HG03575 (cell line): ENCODE measurements around the gene TNS2.
"Not testable (repeated sequence)": the region's sequence is repeated elsewhere in the genome, so short reads cannot be mapped to it uniquely, and the experiment has no call there.

Source experiments
- ATAC-seq: cut with Tn5 transposase; IDR thresholded peaks from one replicate; pipeline ENCODE4 v1.9.1; 2021; ENCODE audit not compliant: unreplicated experiment, insufficient number of reproducible peaks, low FRiP score; ENCODE audit errors: extremely low read depth

The TNS2 gene

GRCh38 chr12:53101266-53101665 is 51.4 kb downstream of the TNS2 start:
- no peak for ATAC-seq

DNA sequence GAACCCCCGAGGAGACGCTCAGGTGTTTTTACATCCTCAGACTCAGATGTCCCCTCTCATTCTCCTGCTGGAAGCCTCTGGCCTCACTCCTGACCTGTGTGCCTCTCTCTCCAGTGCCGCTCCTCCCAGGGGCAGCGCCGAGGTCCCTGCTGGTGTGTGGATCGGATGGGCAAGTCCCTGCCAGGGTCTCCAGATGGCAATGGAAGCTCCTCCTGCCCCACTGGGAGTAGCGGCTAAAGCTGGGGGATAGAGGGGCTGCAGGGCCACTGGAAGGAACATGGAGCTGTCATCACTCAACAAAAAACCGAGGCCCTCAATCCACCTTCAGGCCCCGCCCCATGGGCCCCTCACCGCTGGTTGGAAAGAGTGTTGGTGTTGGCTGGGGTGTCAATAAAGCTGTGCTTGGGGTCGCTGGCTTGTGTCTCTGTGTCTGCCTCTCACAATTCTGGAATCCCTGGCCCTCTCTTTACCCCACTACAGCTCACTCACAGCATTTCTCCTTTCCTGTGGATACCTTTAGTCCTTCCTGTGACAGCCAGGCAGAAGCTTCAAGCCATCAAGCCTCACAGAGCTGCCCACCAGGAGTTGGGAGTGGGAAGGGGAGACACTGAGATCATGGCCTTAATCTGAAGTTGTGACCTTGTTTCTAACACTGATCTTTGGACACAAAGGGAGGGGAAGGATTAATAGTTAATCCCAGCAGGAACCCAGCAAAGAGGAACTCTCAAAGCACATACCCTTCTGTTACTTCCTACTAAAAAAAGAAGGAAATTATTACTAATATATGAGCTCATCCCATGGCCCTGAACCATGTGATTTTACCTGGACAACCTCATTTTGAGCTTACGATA is 52.3 kb downstream of the TNS2 start:
- no peak for ATAC-seq

GRCh38 chr12:53102883-53103807 is 53.3 kb downstream of the TNS2 start, which contains the start of gene SOAT2:
Gene SOAT2, plus strand, starts transcription at chr12:53103486. Its CDS starts 92 bp downstream, at chr12:53103578.
- ATAC-seq = no peak

- ATAC-seq = no peak
Observed at GRCh38 chr12:53103860-53104305, 54.0 kb downstream of the TNS2 start.

DNA sequence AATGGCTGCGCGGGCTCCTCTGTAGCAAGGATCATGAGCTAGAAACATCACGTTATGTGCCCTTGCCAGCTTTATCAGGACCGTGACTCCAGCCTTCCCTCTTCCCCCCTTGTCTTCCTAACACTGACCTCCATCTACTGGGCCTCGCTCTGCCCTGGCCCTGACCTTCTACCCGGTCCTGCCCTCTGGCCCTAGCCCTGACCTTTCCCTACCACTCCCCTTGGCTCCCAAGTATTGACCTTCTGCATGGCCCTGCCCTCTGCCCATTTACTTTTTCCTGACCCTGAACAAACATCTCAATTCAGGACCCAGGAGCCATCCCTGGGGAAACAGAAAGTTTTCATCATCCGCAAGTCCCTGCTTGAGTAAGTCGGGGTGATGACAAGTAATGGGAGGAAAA is 55.4 kb downstream of the TNS2 start:
- no peak for ATAC-seq

DNA sequence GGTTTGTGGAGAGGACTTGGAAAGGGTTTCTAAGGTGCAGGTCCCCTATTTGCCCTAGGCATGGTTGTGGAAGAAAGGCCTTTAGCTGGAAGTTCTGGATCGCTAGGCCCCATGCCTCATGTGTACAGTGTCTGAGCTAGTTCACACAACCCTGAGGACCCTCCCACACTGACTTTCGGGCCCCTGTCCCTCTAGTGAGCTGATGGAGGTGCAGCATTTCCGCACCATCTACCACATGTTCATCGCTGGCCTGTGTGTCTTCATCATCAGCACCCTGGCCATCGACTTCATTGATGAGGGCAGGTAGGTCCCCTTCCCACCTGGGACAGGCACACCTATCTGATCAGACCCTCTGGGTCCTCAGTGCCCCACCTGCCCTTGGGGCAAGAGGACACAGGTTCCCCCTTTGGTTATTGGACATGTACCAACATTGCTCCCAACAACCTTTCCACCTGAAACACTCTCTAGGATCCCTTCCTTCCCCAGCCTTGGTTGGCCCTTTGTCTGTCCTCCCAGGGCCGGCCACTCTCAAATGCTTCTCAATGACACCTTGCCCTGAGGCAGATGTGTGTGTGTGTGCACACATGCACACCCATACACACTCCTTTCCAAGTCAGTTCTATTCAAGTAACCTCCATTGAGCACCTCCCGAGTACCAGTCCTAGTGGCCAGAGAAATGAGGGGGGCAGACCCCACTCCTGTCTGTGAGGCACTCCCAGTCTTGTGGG is 56.0 kb downstream of the TNS2 start:
- ATAC-seq = no peak

GRCh38 chr12:53107122-53107521 is 57.3 kb downstream of the TNS2 start:
- no peak for ATAC-seq

DNA sequence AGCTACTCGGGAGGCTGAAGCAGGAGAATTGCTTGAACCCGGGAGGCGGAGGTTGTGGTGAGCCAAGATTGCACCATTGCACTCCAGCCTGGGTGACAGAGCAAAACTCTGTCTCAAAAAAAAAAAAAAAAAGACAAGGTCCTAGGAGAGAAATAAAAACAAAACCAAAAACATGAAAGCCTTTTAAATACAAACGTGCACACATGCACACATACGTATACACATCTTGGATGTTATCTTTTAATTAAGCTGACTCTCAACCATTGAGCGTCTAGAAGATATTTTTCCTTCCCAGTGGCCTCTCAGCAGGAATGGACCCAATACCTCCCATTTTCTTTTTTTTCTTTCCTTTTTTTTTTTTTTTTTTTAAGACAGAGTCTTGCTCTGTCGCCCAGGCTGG is 62.6 kb downstream of the TNS2 start:
- ATAC-seq = not testable (repeated sequence)

DNA sequence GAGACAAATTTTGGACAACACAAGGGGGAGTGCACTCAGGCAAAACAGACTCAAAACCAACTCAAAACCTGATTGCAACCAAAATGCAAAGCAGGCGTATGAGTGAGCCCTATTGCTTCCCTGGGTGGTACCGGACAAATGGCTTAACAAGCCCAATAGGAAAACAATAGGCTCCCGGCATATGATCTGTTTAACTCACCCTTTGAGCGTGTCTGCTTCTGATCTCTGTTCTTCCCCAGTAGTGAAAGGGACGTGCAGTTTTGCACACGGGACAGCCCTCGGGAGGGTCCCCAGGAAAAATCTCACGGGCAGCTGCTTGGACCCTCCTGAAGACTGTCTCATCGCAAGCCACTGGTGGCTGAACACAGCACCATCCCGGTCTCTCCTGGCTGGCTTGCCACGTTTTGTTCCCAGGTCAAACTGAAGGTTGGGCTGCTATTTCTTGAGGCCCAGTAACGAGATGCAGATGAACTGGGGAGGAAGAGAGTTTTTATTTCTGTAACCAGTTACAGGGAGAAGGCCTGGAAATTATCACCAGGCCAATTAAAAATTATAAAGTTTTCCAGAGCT is 63.4 kb downstream of the TNS2 start:
- no peak for ATAC-seq

DNA sequence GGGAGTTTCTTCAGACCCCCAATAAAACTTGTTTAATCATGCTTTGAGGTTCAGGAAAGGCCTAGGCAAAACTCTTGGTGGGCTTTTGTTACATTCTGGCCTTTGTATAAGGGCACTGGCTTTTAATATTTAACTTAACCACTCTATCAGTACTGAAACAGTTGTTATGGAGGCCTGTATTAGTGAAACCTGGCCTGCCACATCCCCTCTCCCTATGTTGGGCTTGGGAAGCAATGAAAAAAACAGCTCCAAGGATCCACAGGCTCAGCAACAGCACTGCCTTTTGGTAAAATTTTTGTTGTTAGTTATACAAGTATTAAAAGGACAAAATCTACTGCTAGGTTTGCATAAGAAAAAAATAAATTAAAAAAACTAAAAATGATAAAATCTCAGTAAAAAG is 64.1 kb downstream of the TNS2 start:
- no peak for ATAC-seq
